Right renal pelvis (tissue), 4 donors: ENCODE results near the gene TNIP3. TPM values are rescaled to one million over a fixed set of nuclear protein-coding genes. Genes with fewer than 3 reads are reported as not detected.
"Not testable (repeated sequence)": the region's sequence is repeated elsewhere in the genome, so short reads cannot be mapped to it uniquely, and the experiment has no call there.

Experiments used
- DNase-seq, 4 donors: peaks; one replicate each; pipeline ENCODE4 v3.0.0-alpha.2; 2013; ENCODE audit warnings: low read depth in 4 of 4, low spot score in 3 of 4, missing footprints in 1 of 4
- polyA plus RNA-seq, 4 donors: library from polyadenylated mRNA; unstranded; fragments of 120-200 nt; gene quantifications; one replicate each; pipeline ENCODE4 v1.2.1, GENCODE V29; 2013; ENCODE audit not compliant: insufficient read length in 4 of 4

Gene TNIP3, protein sequence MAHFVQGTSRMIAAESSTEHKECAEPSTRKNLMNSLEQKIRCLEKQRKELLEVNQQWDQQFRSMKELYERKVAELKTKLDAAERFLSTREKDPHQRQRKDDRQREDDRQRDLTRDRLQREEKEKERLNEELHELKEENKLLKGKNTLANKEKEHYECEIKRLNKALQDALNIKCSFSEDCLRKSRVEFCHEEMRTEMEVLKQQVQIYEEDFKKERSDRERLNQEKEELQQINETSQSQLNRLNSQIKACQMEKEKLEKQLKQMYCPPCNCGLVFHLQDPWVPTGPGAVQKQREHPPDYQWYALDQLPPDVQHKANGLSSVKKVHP
- 1 to 10 TPM; 1.5 to 3.0 (median 1.9) TPM for polyA plus RNA-seq

DNA sequence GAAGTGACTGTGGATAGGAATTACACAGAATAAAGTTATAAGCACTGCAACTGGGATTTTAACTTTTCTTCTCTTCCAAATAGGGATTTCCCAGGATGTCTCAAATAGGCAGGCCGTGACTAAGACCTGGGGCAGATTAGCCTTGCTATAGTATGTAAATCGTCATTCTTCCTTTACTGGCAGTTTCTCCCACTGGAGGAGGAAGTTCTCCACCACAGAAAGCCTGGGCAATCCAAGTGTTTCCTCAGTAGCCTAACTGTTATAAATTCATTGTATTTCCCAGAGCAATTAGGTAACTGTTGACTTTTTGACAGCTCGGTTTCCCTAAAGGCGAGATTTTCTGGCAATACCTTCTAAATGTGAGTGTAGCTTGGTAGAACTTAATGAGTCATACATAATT is at the start of gene TNIP3:
TNIP3 (minus strand) TSS at position 31 of the 400 bp plus-strand sequence. CDS start 196 bp downstream, outside the sequence.
- DNase-seq: no peak

DNA sequence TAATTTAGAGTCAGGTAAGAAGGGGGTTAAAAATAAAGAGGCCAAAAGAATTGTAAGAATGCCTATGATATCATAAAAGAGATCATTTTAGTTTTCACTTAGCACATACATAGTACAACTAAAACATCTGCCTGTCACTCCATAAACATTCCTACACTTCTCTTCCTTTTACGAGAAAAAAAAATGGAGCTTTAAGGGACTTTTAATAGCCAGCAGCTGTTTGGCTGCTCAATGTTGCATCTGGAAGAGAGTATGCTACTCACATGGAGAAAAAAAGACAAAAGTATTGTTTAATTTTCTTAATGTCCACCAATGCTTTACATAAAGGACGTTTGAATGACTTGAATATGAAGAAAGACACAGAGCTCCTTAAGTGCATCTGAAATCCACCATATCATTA is 48.7 kb upstream of the TNIP3 start:
- DNase-seq: no peak

DNA sequence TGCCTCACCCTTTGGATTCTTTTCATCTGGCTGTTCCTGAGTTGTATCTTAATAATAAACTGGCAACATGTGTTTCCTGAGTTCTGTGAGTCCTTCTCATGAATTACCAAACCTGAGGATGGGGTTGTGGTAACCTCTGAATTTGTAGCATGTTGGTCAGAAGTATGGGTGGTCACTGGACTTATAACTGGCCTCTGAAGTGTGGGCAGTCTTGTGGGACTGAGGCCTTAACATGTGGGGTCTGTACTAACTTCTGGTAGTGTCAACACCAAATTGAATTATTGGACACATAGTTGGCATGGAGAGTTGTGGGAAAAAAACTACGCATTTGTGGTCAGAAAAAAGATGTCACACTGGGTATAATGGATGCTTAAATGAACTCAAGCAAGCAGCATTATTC is 45.0 kb upstream of the TNIP3 start:
- no peak for DNase-seq

DNA sequence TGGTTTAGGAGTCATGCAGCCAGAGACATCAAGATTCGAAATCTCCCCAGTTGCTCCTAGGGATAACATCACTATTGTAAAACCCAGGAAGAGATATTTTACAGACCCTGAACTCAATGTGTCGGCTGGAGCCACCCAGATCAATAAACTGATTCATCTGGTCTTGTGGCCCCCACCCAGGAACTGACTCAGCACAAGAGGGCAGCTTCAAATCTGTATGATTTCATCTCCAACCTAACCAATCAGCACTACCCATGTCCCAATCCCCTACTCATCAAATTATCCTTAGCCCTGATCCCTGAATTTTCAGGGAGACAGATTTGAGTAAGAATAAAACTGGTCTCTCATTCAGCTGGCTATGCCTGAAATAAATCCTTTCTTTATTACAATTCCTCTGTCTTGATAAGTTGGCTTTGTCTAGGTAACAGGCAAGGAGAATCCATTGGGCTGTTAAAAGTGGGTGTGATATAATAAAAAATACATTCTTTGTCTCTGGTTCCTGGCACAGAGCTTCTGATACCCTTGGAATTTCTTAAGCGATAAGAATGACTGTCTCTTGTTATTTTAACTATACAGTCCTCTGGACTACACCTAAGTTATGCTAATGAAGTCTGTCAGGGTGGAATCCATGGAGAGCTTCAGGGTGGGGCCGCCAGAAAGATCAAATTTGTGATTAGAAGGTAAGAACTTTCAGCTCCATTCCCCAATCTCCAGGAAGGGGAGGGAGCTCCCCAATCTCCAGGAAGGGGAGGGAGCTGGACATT is 44.3 kb upstream of the TNIP3 start:
- no peak for DNase-seq

DNA sequence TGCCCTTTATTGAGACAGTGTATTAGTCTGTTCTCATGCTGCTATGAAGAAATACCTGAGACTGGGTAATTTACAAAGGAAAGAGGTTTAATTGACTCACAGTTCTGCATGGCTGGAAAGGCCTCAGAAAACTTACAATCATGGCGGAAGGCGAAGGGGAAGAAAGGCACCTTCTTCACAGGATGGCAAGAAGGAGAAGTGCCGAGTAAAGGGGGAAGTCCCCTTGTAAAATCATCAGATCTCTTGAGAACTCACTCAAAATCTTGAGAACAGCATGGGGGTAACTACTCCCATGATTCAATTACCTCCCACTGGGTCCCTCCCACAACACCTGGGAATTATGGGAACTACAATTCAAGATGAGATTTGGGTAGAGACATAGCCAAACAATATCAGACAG is 41.7 kb upstream of the TNIP3 start:
- DNase-seq: not testable (repeated sequence)

DNA sequence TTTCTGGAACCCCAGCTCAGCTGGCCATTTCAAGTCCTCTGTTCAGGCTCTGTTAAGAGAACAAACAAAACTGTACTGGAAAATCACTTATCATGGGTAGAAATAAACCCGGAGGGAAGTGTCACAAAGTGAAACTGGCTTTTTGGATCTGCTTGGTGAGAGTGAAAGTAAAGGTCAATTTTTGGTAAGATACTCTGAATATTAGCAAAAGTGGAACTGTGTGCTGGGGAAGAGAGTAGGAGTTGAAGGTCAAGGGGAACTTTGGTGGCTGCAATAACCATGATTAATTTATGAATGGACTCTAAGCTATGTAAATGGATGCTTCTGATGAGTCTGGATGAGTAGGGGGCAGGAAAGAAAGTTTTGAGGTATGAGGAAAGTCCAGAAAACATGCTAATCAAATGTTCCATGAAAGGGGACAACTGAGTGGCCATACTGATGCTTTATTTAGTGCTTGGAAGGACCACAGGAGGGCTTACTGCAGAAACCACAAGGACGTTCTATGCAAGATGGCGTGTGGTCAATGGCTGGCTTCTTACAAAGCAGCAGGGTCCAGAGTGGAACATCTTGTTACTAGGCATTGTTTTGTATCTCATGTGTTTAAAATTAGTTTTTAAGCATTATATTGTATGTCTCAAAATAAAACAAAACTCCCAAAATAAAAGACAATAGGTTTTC is 36.8 kb upstream of the TNIP3 start:
- DNase-seq: no peak

DNA sequence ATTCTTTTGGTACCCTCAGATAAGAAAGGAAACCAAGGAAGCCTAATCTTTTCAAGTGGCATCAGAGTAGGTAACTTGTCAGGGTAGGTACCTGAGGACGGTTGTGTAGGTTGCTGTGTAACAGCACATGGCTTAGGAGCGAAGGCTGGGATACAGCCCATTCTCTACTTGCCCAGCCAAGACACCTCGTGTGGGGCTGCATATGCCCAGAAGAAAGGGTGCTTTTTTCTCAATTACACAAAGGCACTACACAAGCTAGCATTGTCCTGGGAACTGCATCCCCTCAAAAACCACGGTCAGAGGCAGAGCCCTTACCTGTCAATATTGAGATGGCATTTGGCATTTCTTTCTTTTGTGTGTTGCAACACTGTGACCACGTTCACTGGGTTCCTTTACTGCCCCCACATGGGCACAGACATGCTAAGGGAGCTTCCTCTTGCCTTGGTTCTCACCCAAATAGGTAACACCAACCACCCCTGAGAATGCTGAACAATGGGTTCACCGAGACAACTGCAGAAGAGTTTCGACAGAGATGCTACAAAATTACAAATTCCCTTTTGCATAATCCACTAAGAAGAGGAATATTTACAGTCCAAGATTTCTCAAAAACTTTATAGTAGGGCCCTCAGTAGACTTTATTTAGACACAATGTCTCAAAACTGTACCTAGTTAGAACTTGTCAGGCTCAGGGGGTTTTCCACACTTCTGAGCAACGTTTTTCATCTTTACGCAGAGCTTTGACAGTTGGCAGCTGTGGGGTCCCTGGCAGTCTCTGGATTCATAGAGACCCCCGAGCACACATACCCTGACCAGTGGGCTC is 35.8 kb upstream of the TNIP3 start:
- no peak for DNase-seq

DNA sequence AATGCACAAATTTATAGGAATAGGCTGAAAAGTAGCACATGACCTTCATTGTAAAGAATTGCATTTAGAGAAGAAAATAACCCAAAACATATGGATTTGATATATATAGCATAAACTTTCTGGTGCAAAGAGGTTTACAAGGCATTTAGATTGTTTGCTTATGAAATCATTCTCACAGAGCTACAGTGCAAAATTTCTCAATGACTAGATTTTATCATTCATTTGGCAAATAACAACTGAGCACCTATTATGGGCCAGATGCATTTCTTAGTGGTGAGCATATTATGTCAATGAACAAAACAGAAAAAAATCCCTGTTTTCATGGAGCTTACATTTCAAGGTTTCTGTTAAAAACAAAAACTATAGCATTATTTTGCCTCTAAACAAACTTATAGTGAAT is 34.1 kb upstream of the TNIP3 start:
- no peak for DNase-seq

DNA sequence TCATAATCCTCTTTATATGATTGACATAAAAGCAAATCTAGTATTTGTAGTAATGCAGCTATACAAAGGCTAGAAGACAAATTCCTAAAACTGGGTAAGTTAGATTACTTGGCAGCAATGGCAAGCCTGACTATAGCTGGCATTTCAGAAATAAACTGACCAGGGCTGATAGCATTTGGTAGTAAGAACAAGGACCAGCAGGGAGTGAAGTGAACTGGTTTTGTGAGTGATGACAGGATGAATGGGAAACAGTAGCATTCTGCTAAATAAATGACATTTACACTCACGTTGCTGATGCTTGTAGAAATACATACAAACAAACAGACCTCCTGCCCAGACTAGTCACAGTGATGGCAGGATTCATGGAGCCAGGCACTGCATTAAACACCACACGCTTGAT is 31.5 kb upstream of the TNIP3 start:
- no peak for DNase-seq

DNA sequence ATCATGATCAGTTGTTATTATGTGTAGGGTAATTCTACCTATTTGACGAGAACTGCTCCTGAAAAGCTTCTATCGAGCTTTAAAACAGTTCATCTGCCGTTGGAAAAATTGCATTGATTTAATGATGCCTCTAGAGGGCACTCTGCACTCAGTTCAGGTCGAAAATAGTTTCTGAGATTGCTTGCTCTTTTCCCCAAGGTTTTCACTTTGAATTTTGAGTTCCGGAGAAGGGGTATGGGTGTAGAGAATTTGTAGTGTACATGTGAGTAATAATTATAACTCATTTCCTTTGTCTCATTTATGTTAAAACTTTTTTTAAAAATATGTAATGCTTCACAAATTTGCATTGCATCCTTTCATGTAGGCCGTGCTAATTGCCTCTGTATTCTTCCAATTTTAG is 28.4 kb upstream of the TNIP3 start:
- peak in 1 of 4 donors; percentile 30 for DNase-seq

DNA sequence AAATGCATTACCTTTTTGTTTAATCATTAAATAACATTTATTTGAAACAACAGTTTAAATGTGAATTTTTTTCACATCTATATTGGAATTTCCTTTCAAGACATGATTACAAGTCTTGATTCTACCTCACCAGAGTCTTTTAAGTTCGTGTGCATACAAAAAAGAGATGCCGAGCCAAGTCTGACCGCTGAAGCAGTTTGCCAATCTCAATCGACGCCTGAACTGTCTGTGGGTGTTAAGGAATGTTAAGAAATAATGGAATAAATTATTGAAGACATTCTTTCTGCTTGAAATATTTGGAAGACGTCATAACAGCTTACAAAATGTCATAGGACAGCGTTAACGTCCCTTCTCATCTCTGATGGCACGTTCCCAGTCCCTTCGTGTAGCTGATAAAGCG is 27.9 kb upstream of the TNIP3 start:
- no peak for DNase-seq

DNA sequence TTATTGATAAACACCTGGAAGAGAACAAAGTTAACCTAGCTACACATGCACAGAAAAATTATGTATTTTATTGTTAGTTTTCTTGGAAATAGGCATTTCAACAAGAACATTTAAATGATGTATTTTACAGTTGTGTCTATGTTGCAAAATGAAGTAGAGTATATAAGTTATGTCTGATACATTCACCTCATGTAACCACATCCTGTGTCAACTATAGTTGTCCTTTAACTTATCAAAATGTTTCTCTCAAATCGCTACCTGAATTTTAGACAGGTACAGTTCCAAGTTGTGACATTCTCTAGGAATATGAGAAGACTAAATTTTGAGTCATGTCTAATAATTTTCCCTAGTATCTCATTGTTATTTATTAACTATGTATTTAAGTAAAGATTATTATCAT is 27.2 kb upstream of the TNIP3 start:
- no peak for DNase-seq

DNA sequence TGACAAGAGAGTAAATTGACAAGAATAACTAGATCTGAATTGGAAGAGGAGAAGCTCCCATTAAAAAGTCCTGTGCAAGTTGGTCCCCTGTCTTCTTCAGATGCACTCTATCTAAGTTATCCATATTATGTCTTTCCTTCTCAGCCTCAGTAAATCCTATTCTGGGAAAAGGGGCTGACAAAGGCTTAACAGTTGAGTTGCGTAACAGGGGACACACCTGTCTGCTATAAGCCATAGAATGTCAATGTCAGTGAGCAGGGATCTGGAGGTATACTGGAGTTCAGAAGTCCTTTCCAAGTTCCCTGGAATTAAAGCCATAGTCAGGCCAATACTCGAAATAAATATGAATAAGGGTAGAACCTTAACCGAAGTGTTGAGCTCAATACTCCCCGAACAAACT is 26.3 kb upstream of the TNIP3 start:
- DNase-seq: no peak

DNA sequence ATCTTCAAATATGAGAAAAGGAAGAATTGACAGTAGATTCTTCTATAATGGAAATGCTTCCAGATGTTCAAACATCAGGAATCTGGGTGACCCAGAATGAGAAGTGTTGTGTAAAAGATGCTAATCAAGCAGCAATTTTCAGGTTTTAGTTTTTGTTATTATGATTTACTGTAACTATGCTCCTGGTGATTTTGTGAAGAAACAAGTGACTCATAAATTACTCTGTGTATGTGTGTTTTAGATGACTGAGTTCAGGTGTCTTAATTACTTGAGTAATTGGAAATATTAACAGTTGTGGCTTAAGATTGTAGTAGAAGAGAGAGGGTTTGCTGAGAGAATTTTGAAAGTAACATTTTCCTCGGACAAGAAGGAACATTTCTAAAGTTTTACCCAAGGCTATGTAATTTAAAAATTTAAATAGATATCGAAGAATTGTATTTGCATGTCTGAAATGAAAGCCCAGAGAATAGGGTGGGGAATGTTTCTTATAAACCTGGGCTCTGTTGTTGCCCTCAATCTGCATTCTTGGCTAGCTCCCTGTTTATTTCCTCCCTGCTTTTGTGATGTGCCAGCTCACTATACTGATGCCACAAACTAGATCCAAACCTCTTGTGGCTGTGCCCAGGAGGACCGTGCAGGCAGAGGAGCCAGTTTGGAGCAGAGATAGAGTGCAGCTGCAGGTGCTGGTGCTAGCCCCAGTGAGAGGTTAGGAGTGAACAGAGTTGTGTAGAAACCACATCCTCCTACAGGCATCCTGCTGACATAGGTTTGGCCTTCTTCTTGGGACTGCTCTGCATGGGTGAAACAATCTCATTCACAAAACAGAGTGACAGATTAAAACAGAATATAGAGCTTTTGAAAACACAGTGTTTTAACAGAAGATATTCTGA is 25.4 kb upstream of the TNIP3 start:
- DNase-seq: no peak

DNA sequence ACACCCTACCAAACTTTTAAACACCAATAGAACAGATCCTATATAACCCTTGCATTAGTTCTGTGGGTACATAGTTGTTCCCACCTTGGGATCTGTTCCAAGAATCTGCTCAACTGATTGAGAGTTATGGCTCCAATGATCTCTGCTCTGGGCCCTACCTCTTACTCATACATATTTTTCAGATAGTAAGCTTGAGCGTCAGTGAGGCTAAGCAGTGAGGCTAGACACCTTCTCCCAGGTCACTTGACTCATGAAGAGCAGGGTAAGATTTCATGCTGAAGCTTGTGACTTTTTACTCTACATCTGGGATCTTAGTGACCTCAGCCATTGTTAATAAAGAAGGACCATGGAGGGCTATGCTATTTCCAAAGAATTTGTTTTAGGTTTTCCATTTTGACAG is 23.1 kb upstream of the TNIP3 start:
- no peak for DNase-seq

DNA sequence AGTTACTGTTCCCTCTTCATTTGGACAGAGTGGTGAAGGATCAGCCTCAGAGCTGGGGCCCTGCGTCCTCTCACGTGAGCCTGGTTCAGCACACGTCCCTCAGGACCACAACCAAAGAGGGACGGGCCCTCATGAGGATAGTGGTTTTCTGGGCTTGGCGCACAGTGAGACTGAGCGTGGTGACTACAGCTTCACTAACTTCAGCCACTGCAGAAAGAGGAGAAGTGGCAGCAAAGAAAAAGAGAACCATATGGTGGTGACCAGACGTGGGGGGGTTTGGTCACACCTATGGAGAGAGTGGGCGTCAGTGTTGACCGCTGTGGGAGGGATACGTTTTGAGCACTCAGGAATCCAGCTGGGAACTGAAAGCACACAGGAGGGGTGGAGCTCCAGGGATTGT is 21.8 kb upstream of the TNIP3 start:
- DNase-seq: no peak

DNA sequence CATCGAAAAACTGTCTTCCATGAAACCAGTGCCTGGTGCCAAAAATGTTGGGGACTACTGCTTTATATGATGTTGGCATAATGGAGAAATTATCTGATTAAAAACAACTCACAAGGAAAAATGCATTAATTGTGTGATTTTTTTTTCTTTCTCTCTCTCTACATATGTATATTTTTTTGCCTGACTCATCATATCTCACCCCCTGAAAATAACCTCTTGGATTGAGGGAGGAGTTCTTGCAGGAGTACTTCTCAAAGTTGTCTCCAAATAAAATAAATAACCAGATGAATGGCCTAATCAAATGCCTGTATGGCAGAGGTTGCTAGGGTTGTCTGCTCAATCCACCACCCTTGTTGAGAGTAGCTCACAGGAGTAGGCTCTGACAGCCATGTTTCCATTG is 19.9 kb upstream of the TNIP3 start:
- DNase-seq: no peak

DNA sequence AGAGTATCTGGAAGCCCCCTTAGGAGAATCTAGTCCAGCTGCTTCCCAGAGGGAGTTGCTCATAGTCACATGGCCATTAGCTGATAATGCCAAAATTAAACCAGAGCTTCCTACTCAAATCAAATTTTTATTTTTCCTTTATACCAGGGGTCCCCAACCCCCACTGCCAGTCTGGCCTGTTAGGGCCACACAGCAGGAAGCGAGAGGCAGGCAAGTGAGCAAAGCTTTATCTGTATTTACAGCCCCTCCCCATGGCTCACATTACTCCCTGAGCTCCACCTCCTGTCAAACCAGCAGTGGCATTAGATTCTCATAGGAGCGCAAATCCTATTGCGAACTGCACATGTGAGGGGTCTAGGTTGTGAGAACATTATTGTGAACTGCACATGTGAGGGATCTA is 19.2 kb upstream of the TNIP3 start:
- no peak for DNase-seq

DNA sequence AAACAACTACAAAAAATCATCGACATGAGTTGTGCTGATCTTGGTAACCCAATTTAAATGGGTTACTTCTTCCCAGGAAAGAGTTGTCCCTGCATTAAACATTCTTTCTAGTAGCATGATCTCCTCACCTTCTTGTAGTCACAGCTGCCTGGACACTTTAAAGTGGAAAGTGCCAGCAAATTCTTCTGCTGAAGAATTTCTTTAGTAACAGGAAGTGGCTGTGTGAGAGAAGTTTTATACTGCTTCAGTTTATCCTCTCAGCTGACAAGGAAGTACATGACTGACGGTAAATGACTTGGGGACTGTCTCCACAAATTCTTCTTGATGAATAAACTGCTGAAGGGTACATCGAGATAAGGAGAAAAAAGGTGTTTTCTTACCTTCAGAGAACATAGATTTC is 18.2 kb upstream of the TNIP3 start:
- DNase-seq: peak in 1 of 4 donors; percentile 12

DNA sequence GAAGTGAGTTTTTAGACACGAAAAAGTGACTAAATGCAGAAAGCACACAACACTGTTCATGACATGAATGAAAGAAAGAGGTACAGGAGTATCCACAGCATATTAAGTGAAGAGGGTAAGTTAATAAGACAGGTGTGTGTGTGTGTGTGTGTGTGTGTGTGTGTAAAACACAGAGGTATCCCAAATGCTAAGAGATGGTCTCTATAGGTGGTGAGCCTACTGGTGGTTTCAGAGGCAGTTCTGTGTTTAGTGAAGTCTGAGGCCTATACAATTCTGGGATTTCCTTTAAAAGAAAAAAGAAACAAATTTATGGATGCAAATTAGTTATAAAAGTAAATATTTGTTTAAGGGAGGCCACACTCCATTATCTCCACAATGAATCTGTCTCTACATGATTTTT is 17.4 kb upstream of the TNIP3 start:
- DNase-seq: no peak
